PC-9 (cell line): Measurements from ENCODE around the gene DET1. TPM values are rescaled to one million over a fixed set of nuclear protein-coding genes. Genes with fewer than 3 reads are reported as not detected.

ENCODE experiments used
- BruUV-seq: library from RNA; stranded (reverse); fragments of 400-500 nt; replicated peaks from 2 replicates; lab custom pipeline; 2021; lab: Mats Ljungman, UMichigan
- CTCF ChIA-PET: fragments of 300-600 bp; sonication (Branson Sonifier 250); formaldehyde crosslinking; loops from one replicate; lab custom pipeline; 2022; ENCODE audit warnings: antibody characterized with exemption; lab: Charles Lee
- POLR2A ChIA-PET: fragments of 300-600 bp; sonication (Branson Sonifier 250); formaldehyde crosslinking; loops from one replicate; lab custom pipeline; 2022; ENCODE audit warnings: antibody characterized with exemption; ENCODE audit not compliant: unreplicated experiment; lab: Charles Lee
- DNase-seq, 2 experiments: peaks; one replicate each; pipeline versions ENCODE4 v3.0.0 to v3.0.0-alpha.2; 2015 to 2022; ENCODE audit warnings: mixed read lengths in 1 of 2
- H2AFZ ChIP-seq: fragments of 200-600 bp; sonication (generic); 2 replicates; pipeline ENCODE4 v1.8.1; 2017; ENCODE audit warnings: antibody characterized with exemption
- H3F3A ChIP-seq: fragments of 200-600 bp; sonication (generic); 2 replicates; pipeline ENCODE4 v1.8.1; 2017; ENCODE audit warnings: antibody characterized with exemption, mild to moderate bottlenecking, low read depth; ENCODE audit not compliant: insufficient read depth
- H3K27ac ChIP-seq: fragments of 200-600 bp; sonication (generic); 2 replicates; pipeline ENCODE4 v1.6.1; 2016; ENCODE audit warnings: mixed run types
- H3K27me3 ChIP-seq: fragments of 200-600 bp; sonication (generic); 2 replicates; pipeline ENCODE4 v1.6.1; 2016; ENCODE audit warnings: low read depth, mixed run types; ENCODE audit not compliant: insufficient read depth
- H3K36me3 ChIP-seq: fragments of 200-600 bp; sonication (generic); 2 replicates; pipeline ENCODE4 v1.6.1; 2016; ENCODE audit warnings: low read depth, mixed run types
- H3K4me1 ChIP-seq: fragments of 200-600 bp; sonication (generic); replicated peaks from 2 replicates; pipeline ENCODE4 v1.6.1; 2016; ENCODE audit warnings: mixed run types; ENCODE audit not compliant: insufficient read depth
- H3K4me2 ChIP-seq: fragments of 200-600 bp; sonication (generic); 2 replicates; pipeline ENCODE4 v1.6.1; 2017; ENCODE audit warnings: mixed run types
- H3K4me3 ChIP-seq: fragments of 200-600 bp; sonication (generic); 2 replicates; pipeline ENCODE4 v1.6.1; 2016; ENCODE audit warnings: mixed run types
- H3K79me2 ChIP-seq: fragments of 200-600 bp; sonication (generic); 2 replicates; pipeline ENCODE4 v1.6.1; 2017; ENCODE audit warnings: low read depth, mixed run types
- H3K9me2 ChIP-seq: fragments of 200-600 bp; sonication (generic); 2 replicates; pipeline ENCODE4 v1.8.1; 2017; ENCODE audit warnings: mild to moderate bottlenecking; ENCODE audit not compliant: insufficient read depth
- H3K9me3 ChIP-seq: fragments of 200-600 bp; sonication (generic); 2 replicates; pipeline ENCODE4 v1.8.1; 2016; ENCODE audit warnings: low read depth; ENCODE audit not compliant: insufficient read depth
- H4K20me1 ChIP-seq: fragments of 200-600 bp; sonication (generic); 2 replicates; pipeline ENCODE4 v1.8.1; 2017; ENCODE audit not compliant: insufficient read depth
- CTCF ChIP-seq: fragments of 200-600 bp; sonication (generic); conservative IDR thresholded peaks from 2 replicates; pipeline ENCODE4 v1.6.1; 2017; ENCODE audit warnings: mixed run types, antibody characterized with exemption, mild to moderate bottlenecking, moderate library complexity
- EZH2 ChIP-seq: fragments of 200-600 bp; sonication (generic); IDR thresholded peaks from 2 replicates; pipeline ENCODE4 v1.8.0; 2017; ENCODE audit warnings: antibody characterized with exemption, low read depth
- intact Hi-C: fragments of 100-400 bp; cut with micrococcal nuclease; formaldehyde crosslinking; loops from one replicate; pipeline ENCODE4 v1.10.0; 2022; ENCODE audit not compliant: unreplicated experiment
- total RNA-seq: library from RNA; stranded (reverse); gene quantifications from 2 replicates; pipeline ENCODE4 v1.2.3, GENCODE V29; 2021

The DET1 gene
- total RNA-seq, 1 experiment from 2014 or later: 3.7 TPM

- no peaks in the 10 kb centered on the region for H3K36me3 ChIP-seq
- H3F3A ChIP-seq: no peaks in the 10 kb centered on the region
- H3K27ac ChIP-seq: no peak overlapping the region
- H4K20me1 ChIP-seq: no peaks in the 10 kb centered on the region
- H3K27me3 ChIP-seq: no peaks in the 10 kb centered on the region
- no peaks in the 10 kb centered on the region for H3K9me3 ChIP-seq
- intact Hi-C loops: no loop called here
- H3K79me2 ChIP-seq: no peaks in the 10 kb centered on the region
- BruUV-seq: no TSS peak
- H3K9me2 ChIP-seq: no peaks in the 10 kb centered on the region
- TF ChIP-seq CTCF: no peak
- no peak for TF ChIP-seq EZH2
- ChIA-PET CTCF (no interaction called here), POLR2A (no interaction called here)
- H2AFZ ChIP-seq: no peak overlapping the region
- no peak overlapping the region for H3K4me3 ChIP-seq
- no peaks in the 10 kb centered on the region for H3K4me1 ChIP-seq
- no peak overlapping the region for H3K4me2 ChIP-seq
- DNase-seq: no peak
Observed at GRCh38 chr15:88518903-88519302, 27.6 kb downstream of the DET1 start.

GRCh38 chr15:88513195-88513594 is 33.3 kb downstream of the DET1 start:
- DNase-seq: no peak
- no TSS peak for BruUV-seq

GRCh38 chr15:88512601-88513000 is 33.9 kb downstream of the DET1 start:
- BruUV-seq: no TSS peak
- no peaks in the 10 kb centered on the region for H3K36me3 ChIP-seq
- H3K4me2 ChIP-seq: no peak overlapping the region
- POLR2A ChIA-PET: no interaction called here
- no peak overlapping the region for H3K4me3 ChIP-seq
- H3K4me1 ChIP-seq: no peaks in the 10 kb centered on the region
- CTCF ChIA-PET: no interaction called here
- DNase-seq: no peak
- no peak overlapping the region for H3K27ac ChIP-seq
- H3K79me2 ChIP-seq: no peaks in the 10 kb centered on the region
- no peaks in the 10 kb centered on the region for H4K20me1 ChIP-seq
- intact Hi-C loops: no loop called here
- no peaks in the 10 kb centered on the region for H3K27me3 ChIP-seq
- H2AFZ ChIP-seq: no peak overlapping the region
- no peaks in the 10 kb centered on the region for H3K9me2 ChIP-seq
- TF ChIP-seq CTCF: no peak
- TF ChIP-seq EZH2: no peak
- H3F3A ChIP-seq: no peaks in the 10 kb centered on the region
- H3K9me3 ChIP-seq: no peaks in the 10 kb centered on the region

More at GRCh38 chr15:88513195-88513594, 33.3 kb downstream of the DET1 start:
- H3K36me3 ChIP-seq: no peaks in the 10 kb centered on the region
- intact Hi-C loops: no loop called here
- H4K20me1 ChIP-seq: no peaks in the 10 kb centered on the region
- no peaks in the 10 kb centered on the region for H3K4me1 ChIP-seq
- H3F3A ChIP-seq: no peaks in the 10 kb centered on the region
- ChIA-PET POLR2A (no interaction called here), CTCF (no interaction called here)
- no peak overlapping the region for H2AFZ ChIP-seq
- H3K9me3 ChIP-seq: no peaks in the 10 kb centered on the region
- H3K9me2 ChIP-seq: no peaks in the 10 kb centered on the region
- H3K4me3 ChIP-seq: no peak overlapping the region
- no peak overlapping the region for H3K4me2 ChIP-seq
- H3K79me2 ChIP-seq: no peaks in the 10 kb centered on the region
- no peak overlapping the region for H3K27ac ChIP-seq
- TF ChIP-seq CTCF (no peak), EZH2 (no peak)
- H3K27me3 ChIP-seq: no peaks in the 10 kb centered on the region
